Glomerular endothelial cell (primary cell): ENCODE data around the gene SYNJ1. TPM values are rescaled to one million over a fixed set of nuclear protein-coding genes. Genes with fewer than 3 reads are reported as not detected.

Source experiments
- DNase-seq: peaks from one replicate; pipeline ENCODE4 v3.0.0-alpha.2; 2011; ENCODE audit warnings: low read depth, low spot score; ENCODE audit errors: extremely low read depth
- total RNA-seq: library from RNA; depleted of rRNA; stranded (reverse); fragments of >200 nt; gene quantifications from 2 replicates; pipeline ENCODE4 v1.2.3, GENCODE V29; 2015

SYNJ1 gene
- total RNA-seq, 1 donor from 2014 or later = 16.0 TPM

GRCh38 chr21:32735524-32735923 is 7.7 kb upstream of the SYNJ1 start:
- no peak for DNase-seq

GRCh38 chr21:32733990-32734613 is 6.3 kb upstream of the SYNJ1 start:
- no peak for DNase-seq

GRCh38 chr21:32733356-32733755 is 5.5 kb upstream of the SYNJ1 start:
- DNase-seq = no peak

- DNase-seq = no peak
Measured at GRCh38 chr21:32732544-32732943, 4.7 kb upstream of the SYNJ1 start.

- no peak for DNase-seq
Measured at GRCh38 chr21:32728848-32729247, 1.0 kb upstream of the SYNJ1 start.

- no peak for DNase-seq
Measured at GRCh38 chr21:32728456-32728839, 635 bp upstream of the SYNJ1 start.

GRCh38 chr21:32726839-32727686 is 750 bp downstream of the SYNJ1 start:
- DNase-seq = no peak

GRCh38 chr21:32719085-32719484 is 8.7 kb downstream of the SYNJ1 start:
- DNase-seq = no peak

- no peak for DNase-seq
Measured at GRCh38 chr21:32717851-32718316, 9.9 kb downstream of the SYNJ1 start.

GRCh38 chr21:32716486-32716885 is 11.3 kb downstream of the SYNJ1 start:
- no peak for DNase-seq

GRCh38 chr21:32713726-32714125 is 14.1 kb downstream of the SYNJ1 start:
- DNase-seq = no peak

GRCh38 chr21:32712641-32713040 is 15.2 kb downstream of the SYNJ1 start:
- DNase-seq = no peak

- no peak for DNase-seq
Measured at GRCh38 chr21:32712043-32712442, 15.8 kb downstream of the SYNJ1 start.

GRCh38 chr21:32710987-32711386 is 16.8 kb downstream of the SYNJ1 start:
- no peak for DNase-seq

GRCh38 chr21:32710069-32710784 is 17.6 kb downstream of the SYNJ1 start:
- DNase-seq = no peak

GRCh38 chr21:32708069-32708468 is 19.7 kb downstream of the SYNJ1 start:
- DNase-seq = no peak

GRCh38 chr21:32705901-32706300 is 21.9 kb downstream of the SYNJ1 start:
- DNase-seq = no peak

- no peak for DNase-seq
Measured at GRCh38 chr21:32705139-32705538, 22.7 kb downstream of the SYNJ1 start.

- no peak for DNase-seq
Measured at GRCh38 chr21:32702702-32703101, 25.1 kb downstream of the SYNJ1 start.

- DNase-seq = no peak
Measured at GRCh38 chr21:32698971-32699693, 28.7 kb downstream of the SYNJ1 start.

GRCh38 chr21:32698286-32698685 is 29.5 kb downstream of the SYNJ1 start:
- no peak for DNase-seq
